SK-N-SH (cell line): Measurements from ENCODE around the gene NUDT1. TPM values are rescaled to one million over a fixed set of nuclear protein-coding genes. Genes with fewer than 3 reads are reported as not detected.

Experiments
- CTCF ChIA-PET: fragments of 300-600, 350-600 bp; formaldehyde crosslinking; extraction: SDS; loops from one replicate; lab custom pipeline; 2021; lab: Yijun Ruan, JAX
- POLR2A ChIA-PET: fragments of 350-600 bp; sonication (Branson Sonifier 250); formaldehyde crosslinking; extraction: SDS; loops from one replicate; lab custom pipeline; 2020; ENCODE audit warnings: antibody characterized with exemption, inconsistent platforms; lab: Yijun Ruan, JAX
- DNase-seq: peaks from one replicate; pipeline ENCODE4 v3.0.0; 2012
- H2AFZ ChIP-seq: fragments of 200-600 bp; sonication (generic); 2 replicates; pipeline ENCODE4 v1.8.1; 2016; ENCODE audit warnings: antibody characterized with exemption, mild to moderate bottlenecking, low read depth
- H3F3A ChIP-seq: fragments of 200-600 bp; sonication (generic); replicated peaks from 2 replicates; pipeline ENCODE3; 2016; ENCODE audit warnings: antibody characterized with exemption, mild to moderate bottlenecking; ENCODE audit not compliant: insufficient read depth
- H3K27ac ChIP-seq, 2 experiments: fragments of 200-500 bp in 1 of 2; fragments of 200-600 bp in 1 of 2; sonication (Bioruptor generic) in 1 of 2; sonication (generic), shearing (Covaris generic) in 1 of 2; 2 replicates each; pipeline versions ENCODE4 v1.5.1 to v1.6.1; 2014 to 2016; ENCODE audit warnings: low read depth in 2 of 2, inconsistent platforms in 1 of 2, low read length in 1 of 2, mild to moderate bottlenecking in 1 of 2, mixed read lengths in 1 of 2
- H3K27me3 ChIP-seq: fragments of 200-600 bp; sonication (generic), shearing (Covaris generic); 2 replicates; pipeline ENCODE4 v1.6.1; 2016; ENCODE audit warnings: mixed run types; ENCODE audit not compliant: insufficient read depth
- H3K36me3 ChIP-seq, 2 experiments: fragments of 200-500 bp in 1 of 2; fragments of 200-600 bp in 1 of 2; sonication (Bioruptor generic) in 1 of 2; sonication (generic) in 1 of 2; replicated peaks in 1 of 2; 2 replicates each; pipeline versions ENCODE3 to v1.5.1; 2014 to 2016; ENCODE audit warnings: low read length in 1 of 2, mild to moderate bottlenecking in 1 of 2; ENCODE audit not compliant: insufficient read depth in 2 of 2, control insufficient read depth in 1 of 2
- H3K4me1 ChIP-seq, 2 experiments: fragments of 200-500 bp in 1 of 2; fragments of 200-600 bp in 1 of 2; sonication (Bioruptor generic) in 1 of 2; sonication (generic), shearing (Covaris generic) in 1 of 2; 2 replicates each; pipeline versions ENCODE4 v1.5.1 to v1.6.1; 2014 to 2016; ENCODE audit warnings: low read depth in 1 of 2, low read length in 1 of 2, mixed run types in 1 of 2; ENCODE audit not compliant: insufficient read depth in 2 of 2, control insufficient read depth in 1 of 2
- H3K4me2 ChIP-seq: fragments of 200-600 bp; sonication (generic), shearing (Covaris generic); 2 replicates; pipeline ENCODE4 v1.6.1; 2017; ENCODE audit warnings: mixed run types
- H3K4me3 ChIP-seq, 2 experiments: fragments of 200-500 bp in 1 of 2; fragments of 200-600 bp in 1 of 2; sonication (Bioruptor generic) in 1 of 2; sonication (generic), shearing (Covaris generic) in 1 of 2; 2 replicates each; pipeline versions ENCODE4 v1.5.1 to v1.8.1; 2014 to 2016; ENCODE audit warnings: low read depth in 2 of 2, inconsistent platforms in 1 of 2, low read length in 1 of 2, mild to moderate bottlenecking in 1 of 2, mixed read lengths in 1 of 2, moderate library complexity in 1 of 2
- H3K79me2 ChIP-seq: fragments of 200-600 bp; sonication (generic); 2 replicates; pipeline ENCODE4 v1.8.1; 2017; ENCODE audit warnings: mild to moderate bottlenecking; ENCODE audit not compliant: insufficient read depth
- H3K9ac ChIP-seq: fragments of 200-600 bp; sonication (generic); 2 replicates; pipeline ENCODE4 v1.6.1; 2017; ENCODE audit warnings: mixed run types
- H3K9me2 ChIP-seq: fragments of 200-600 bp; sonication (generic); 2 replicates; pipeline ENCODE4 v1.6.1; 2017; ENCODE audit warnings: mixed run types
- H3K9me3 ChIP-seq: fragments of 200-600 bp; sonication (generic); 2 replicates; pipeline ENCODE4 v1.6.1; 2017; ENCODE audit warnings: mixed run types, mild to moderate bottlenecking, moderate library complexity
- H4K20me1 ChIP-seq: fragments of 200-600 bp; sonication (generic); 2 replicates; pipeline ENCODE4 v1.6.1; 2017; ENCODE audit warnings: mild to moderate bottlenecking, mixed run types; ENCODE audit not compliant: insufficient read depth
- CHD2 ChIP-seq: fragments of 150-350 bp; IDR thresholded peaks from 2 replicates; pipeline ENCODE4 v1.6.1; 2018; ENCODE audit warnings: low read length; ENCODE audit not compliant: partially characterized antibody
- ELF1 ChIP-seq: IDR thresholded peaks from 2 replicates; pipeline ENCODE4 v1.4.0; 2012
- EZH2phosphoT487 ChIP-seq: fragments of 200-600 bp; sonication (generic); IDR thresholded peaks from 2 replicates; pipeline ENCODE4 v1.6.1; 2017; ENCODE audit warnings: low read depth, mixed run types, mild to moderate bottlenecking, antibody characterized with exemption, moderate library complexity, borderline replicate concordance
- FOSL2 ChIP-seq: IDR thresholded peaks from 2 replicates; pipeline ENCODE4 v1.4.0; 2012; ENCODE audit warnings: low read depth, mild to moderate bottlenecking, moderate library complexity, borderline replicate concordance
- FOXJ3 ChIP-seq: sonication (generic); formaldehyde crosslinking; IDR thresholded peaks from 2 replicates; pipeline ENCODE4 v1.5.1; 2020; ENCODE audit warnings: mild to moderate bottlenecking, missing genetic modification reagents
- GABPA ChIP-seq: IDR thresholded peaks from 2 replicates; pipeline ENCODE4 v1.4.0; 2012; ENCODE audit warnings: low read depth, mild to moderate bottlenecking
- JUND ChIP-seq: IDR thresholded peaks from 2 replicates; pipeline ENCODE4 v1.4.0; 2012
- MAX ChIP-seq: IDR thresholded peaks from 2 replicates; pipeline ENCODE4 v1.4.0; 2012; ENCODE audit warnings: low read depth
- MXI1 ChIP-seq: IDR thresholded peaks from 2 replicates; pipeline ENCODE4 v1.6.1; 2012; ENCODE audit warnings: mild to moderate bottlenecking, low read depth, low read length, improper control_type of control experiment
- NFIC ChIP-seq: IDR thresholded peaks from 2 replicates; pipeline ENCODE4 v1.4.0; 2012; ENCODE audit warnings: borderline replicate concordance
- NRF1 ChIP-seq: IDR thresholded peaks from 2 replicates; pipeline ENCODE4 v1.6.1; 2012; ENCODE audit warnings: low read depth, mild to moderate bottlenecking, low read length
- POLR2AphosphoS5 ChIP-seq: IDR thresholded peaks from 2 replicates; pipeline ENCODE4 v1.6.1; 2012; ENCODE audit warnings: low read depth, low read length
- RAD21 ChIP-seq: IDR thresholded peaks from 2 replicates; pipeline ENCODE4 v1.6.1; 2012; ENCODE audit warnings: mild to moderate bottlenecking, low read length
- RCOR1 ChIP-seq: fragments of 150-350 bp; IDR thresholded peaks from 2 replicates; pipeline ENCODE4 v1.6.1; 2017; ENCODE audit warnings: antibody characterized with exemption, low read length
- RFX5 ChIP-seq: IDR thresholded peaks from 2 replicates; pipeline ENCODE4 v1.6.1; 2012; ENCODE audit warnings: mild to moderate bottlenecking, improper control_type of control experiment, low read length
- RXRA ChIP-seq: IDR thresholded peaks from 2 replicates; pipeline ENCODE4 v1.4.0; 2012; ENCODE audit warnings: low read depth, mild to moderate bottlenecking, borderline replicate concordance
- SMC3 ChIP-seq: IDR thresholded peaks from 2 replicates; pipeline ENCODE4 v1.6.1; 2012; ENCODE audit warnings: low read depth, low read length, improper control_type of control experiment
- TCF12 ChIP-seq: IDR thresholded peaks from 2 replicates; pipeline ENCODE4 v1.4.0; 2012
- YY1 ChIP-seq: IDR thresholded peaks from 2 replicates; pipeline ENCODE4 v1.4.0; 2012; ENCODE audit warnings: low read depth, mild to moderate bottlenecking
- WGBS: methylation state at CpG from one replicate; pipeline ENCODE4 v1.1.6; 2017; ENCODE audit warnings: low lambda C conversion rate; 5-methylcytosine and 5-hydroxymethylcytosine counted together
- polyA plus RNA-seq, 3 experiments: library from polyadenylated mRNA; depleted of rRNA; stranded (reverse); fragments of >200 nt; gene quantifications; 2 replicates each; pipeline ENCODE4 v1.2.3, GENCODE V29; 2012
- TF ChIP-seq, protein P1 (sequence below): fragments of 150-350 bp; IDR thresholded peaks from 2 replicates; pipeline ENCODE4 v1.6.1; 2017; ENCODE audit warnings: antibody characterized with exemption, low read length, low read depth, borderline replicate concordance
- TF ChIP-seq, protein P2 (sequence below): IDR thresholded peaks from 2 replicates; pipeline ENCODE4 v1.4.0; 2012; ENCODE audit warnings: low read depth, borderline replicate concordance
- TF ChIP-seq, protein P3 (sequence below): IDR thresholded peaks from 2 replicates; pipeline ENCODE4 v1.6.1; 2012; ENCODE audit warnings: mild to moderate bottlenecking, low read depth, low read length, moderate library complexity

NUDT1 gene
- polyA plus RNA-seq, 1 of the 3 experiments (the other 2 are of a cell fraction), result 98.1 TPM

DNA sequence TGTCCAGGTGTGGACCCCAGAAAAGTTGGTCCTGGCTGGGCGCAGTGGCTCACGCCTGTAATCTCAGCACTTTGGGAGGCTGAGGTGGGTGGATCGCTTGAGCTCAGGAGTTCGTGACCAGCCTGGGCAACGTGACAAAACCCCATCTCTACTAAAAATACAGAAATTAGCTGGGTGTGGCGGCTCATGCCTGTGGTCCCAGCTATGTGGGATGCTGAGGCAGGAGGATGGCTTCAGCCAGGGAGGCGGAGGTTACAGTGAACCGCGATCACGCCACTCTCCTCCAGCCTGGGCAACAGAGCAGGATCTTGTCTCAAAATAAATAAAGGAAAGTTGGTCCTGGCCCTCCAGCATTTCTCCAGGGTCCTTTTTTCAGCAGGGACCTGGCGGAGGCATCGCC, 1.4 kb downstream of the NUDT1 start:
- H3K9me2 ChIP-seq, result no peaks in the 10 kb centered on the region
- H2AFZ ChIP-seq, result no peak overlapping the region
- H3K36me3 ChIP-seq, result peaks cover 7 to 8% of the 10 kb centered on the region in 2 experiments
- no peaks in the 10 kb centered on the region for H3K9me3 ChIP-seq
- DNase-seq, result no peak
- H3K79me2 ChIP-seq, result peaks cover 47% of the 10 kb centered on the region
- H3K27me3 ChIP-seq, result no peaks in the 10 kb centered on the region
- ChIA-PET CTCF (interaction anchor here (2.1 kb wide), 1 partner anchor 18 kb away, joined by 8 read pairs; no protein-coding TSS in a partner anchor), POLR2A (no interaction called here)
- peaks cover 3 to 16% of the 10 kb centered on the region in 2 experiments; a peak in 3 of 4 replicates for H3K4me1 ChIP-seq
- peaks cover 11% of the 10 kb centered on the region for H3F3A ChIP-seq
- TF ChIP-seq MAX (no peak), FOXJ3 (CRISPR knock-in tag) (no peak), SMC3 (no peak), GABPA (no peak), JUND (no peak), POLR2AphosphoS5 (no peak), EZH2phosphoT487 (no peak), NFIC (no peak), ELF1 (no peak), FOSL2 (no peak), RAD21 (no peak)
- TF ChIP-seq, protein P1, sequence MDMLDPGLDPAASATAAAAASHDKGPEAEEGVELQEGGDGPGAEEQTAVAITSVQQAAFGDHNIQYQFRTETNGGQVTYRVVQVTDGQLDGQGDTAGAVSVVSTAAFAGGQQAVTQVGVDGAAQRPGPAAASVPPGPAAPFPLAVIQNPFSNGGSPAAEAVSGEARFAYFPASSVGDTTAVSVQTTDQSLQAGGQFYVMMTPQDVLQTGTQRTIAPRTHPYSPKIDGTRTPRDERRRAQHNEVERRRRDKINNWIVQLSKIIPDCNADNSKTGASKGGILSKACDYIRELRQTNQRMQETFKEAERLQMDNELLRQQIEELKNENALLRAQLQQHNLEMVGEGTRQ, result no peak
- 97% methylated on average over 12 of the region's 12 CpGs for WGBS
- H3K4me3 ChIP-seq, result no peak overlapping the region
- no peak overlapping the region for H3K27ac ChIP-seq
- H4K20me1 ChIP-seq, result 0 out of 2 replicates have a peak, but pooled peaks cover 6% of the 10 kb centered on the region
- peak overlapping the region; percentile 100 for H3K4me2 ChIP-seq
- no peak overlapping the region for H3K9ac ChIP-seq

GRCh38 chr7:2244404-2244995, 2.5 kb downstream of the NUDT1 start:
- TF ChIP-seq EZH2phosphoT487 (no peak), CHD2 (no peak), YY1 (no peak), ELF1 (no peak), RAD21 (no peak), MXI1 (no peak), RFX5 (no peak), JUND (no peak), POLR2AphosphoS5 (no peak), SMC3 (no peak), MAX (no peak), RCOR1 (no peak), TCF12 (no peak), RXRA (no peak), NRF1 (no peak), FOSL2 (no peak)
- TF ChIP-seq, protein P2, sequence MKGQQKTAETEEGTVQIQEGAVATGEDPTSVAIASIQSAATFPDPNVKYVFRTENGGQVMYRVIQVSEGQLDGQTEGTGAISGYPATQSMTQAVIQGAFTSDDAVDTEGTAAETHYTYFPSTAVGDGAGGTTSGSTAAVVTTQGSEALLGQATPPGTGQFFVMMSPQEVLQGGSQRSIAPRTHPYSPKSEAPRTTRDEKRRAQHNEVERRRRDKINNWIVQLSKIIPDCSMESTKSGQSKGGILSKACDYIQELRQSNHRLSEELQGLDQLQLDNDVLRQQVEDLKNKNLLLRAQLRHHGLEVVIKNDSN, result no peak
- TF ChIP-seq, protein P3, sequence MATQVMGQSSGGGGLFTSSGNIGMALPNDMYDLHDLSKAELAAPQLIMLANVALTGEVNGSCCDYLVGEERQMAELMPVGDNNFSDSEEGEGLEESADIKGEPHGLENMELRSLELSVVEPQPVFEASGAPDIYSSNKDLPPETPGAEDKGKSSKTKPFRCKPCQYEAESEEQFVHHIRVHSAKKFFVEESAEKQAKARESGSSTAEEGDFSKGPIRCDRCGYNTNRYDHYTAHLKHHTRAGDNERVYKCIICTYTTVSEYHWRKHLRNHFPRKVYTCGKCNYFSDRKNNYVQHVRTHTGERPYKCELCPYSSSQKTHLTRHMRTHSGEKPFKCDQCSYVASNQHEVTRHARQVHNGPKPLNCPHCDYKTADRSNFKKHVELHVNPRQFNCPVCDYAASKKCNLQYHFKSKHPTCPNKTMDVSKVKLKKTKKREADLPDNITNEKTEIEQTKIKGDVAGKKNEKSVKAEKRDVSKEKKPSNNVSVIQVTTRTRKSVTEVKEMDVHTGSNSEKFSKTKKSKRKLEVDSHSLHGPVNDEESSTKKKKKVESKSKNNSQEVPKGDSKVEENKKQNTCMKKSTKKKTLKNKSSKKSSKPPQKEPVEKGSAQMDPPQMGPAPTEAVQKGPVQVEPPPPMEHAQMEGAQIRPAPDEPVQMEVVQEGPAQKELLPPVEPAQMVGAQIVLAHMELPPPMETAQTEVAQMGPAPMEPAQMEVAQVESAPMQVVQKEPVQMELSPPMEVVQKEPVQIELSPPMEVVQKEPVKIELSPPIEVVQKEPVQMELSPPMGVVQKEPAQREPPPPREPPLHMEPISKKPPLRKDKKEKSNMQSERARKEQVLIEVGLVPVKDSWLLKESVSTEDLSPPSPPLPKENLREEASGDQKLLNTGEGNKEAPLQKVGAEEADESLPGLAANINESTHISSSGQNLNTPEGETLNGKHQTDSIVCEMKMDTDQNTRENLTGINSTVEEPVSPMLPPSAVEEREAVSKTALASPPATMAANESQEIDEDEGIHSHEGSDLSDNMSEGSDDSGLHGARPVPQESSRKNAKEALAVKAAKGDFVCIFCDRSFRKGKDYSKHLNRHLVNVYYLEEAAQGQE, result no peak
- Histone ChIP-seq H3K9ac (no peak overlapping the region), H3K27ac (no peak overlapping the region), H3K79me2 (peaks cover 46% of the 10 kb centered on the region), H3K9me2 (no peaks in the 10 kb centered on the region), H3K9me3 (no peaks in the 10 kb centered on the region), H3K4me2 (no peak overlapping the region), H3F3A (peaks cover 21% of the 10 kb centered on the region), H3K36me3 (peaks cover 0 to 2% of the 10 kb centered on the region in 2 experiments), H3K4me3 (no peak overlapping the region), H2AFZ (no peak overlapping the region), H3K27me3 (no peaks in the 10 kb centered on the region), H3K4me1 (peaks cover 12 to 18% of the 10 kb centered on the region in 2 experiments; a peak in 3 of 4 replicates), H4K20me1 (0 out of 2 replicates have a peak, but pooled peaks cover 6% of the 10 kb centered on the region)
- CTCF ChIA-PET, result interaction anchor here (1.1 to 2.7 kb wide), 5 partner anchors 14 to 224 kb away, joined by 4 to 17 read pairs (median 7); no protein-coding TSS in a partner anchor
- DNase-seq, result no peak
- POLR2A ChIA-PET, result no interaction called here
- WGBS, result 96% methylated on average over 25 of the region's 25 CpGs
